ENCODE measurements around the gene PKD1L1.
"Not testable (repeated sequence)": the region's sequence is repeated elsewhere in the genome, so short reads cannot be mapped to it uniquely, and the experiment has no call there.

PKD1L1 gene

DNA sequence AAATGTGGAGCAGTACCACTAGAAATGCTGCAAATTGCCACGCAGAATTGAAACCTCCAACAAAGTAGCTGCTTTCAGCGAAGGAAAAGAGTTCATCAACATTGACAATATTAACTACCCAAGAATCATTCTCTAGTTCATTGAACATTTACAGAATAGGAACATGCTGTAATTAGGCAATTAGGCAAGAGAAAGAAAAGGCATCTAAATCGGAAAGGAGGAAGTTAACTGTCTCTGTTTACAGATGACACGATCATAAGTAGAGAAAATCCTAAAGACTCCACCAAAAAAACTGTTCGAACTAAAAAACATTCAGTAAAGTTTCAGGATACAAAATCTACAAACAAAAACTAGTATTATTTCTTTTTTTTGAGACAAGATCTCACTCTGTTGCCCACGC, 8.9 kb upstream of the PKD1L1 start:
- DNase-seq, result no peak

DNA sequence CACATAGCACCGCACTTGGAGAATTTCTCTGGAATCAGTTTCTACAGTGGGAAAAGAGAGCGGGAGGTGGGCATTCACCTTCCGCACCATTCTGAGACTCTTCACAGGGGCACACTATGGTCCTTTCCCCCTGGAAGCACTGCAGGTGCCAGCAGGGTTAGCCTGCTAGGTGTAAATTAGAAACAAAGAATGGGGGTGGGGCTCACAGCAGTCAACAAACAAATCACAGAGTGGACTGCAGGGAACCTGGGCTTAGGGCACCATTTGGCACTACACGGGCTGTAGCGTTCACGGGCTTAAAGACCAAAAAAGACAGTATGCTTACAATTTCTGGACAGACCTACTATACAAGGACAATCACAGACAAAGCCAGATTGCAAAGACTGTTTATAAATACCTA, 8.0 kb upstream of the PKD1L1 start:
- no peak for DNase-seq

DNA sequence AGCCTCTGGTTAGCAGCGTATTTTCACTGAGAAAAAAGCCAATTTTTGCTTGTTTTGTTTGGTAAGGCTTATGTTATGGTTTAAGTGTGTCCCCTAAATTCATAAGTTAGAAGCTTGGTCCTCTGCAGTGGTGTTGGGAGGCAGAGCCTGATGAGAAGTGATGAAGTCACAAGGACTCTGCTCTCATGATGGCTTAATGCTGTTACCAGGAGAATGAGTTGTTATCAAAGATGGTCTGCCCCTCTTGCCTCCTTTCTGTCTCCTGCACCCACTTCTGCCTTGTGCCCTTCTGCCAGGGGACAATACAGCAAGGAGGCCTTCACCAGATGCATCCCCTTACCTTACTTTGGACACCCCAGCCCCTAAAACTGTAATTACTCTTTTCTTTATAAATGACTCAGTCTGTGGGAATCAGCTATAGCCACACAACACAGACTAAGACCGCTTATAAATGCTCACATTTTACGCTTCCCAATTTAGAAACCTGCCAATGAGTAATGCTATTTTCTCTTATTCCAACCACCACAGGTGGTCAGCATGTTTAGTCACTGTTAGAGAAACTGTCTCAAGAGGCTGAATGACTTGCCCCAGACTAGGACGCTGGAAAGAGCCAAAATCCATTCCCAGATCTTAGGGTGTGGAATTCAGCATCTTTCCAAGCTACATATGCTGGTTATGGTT, 6.1 kb upstream of the PKD1L1 start:
- DNase-seq, result no peak

DNA sequence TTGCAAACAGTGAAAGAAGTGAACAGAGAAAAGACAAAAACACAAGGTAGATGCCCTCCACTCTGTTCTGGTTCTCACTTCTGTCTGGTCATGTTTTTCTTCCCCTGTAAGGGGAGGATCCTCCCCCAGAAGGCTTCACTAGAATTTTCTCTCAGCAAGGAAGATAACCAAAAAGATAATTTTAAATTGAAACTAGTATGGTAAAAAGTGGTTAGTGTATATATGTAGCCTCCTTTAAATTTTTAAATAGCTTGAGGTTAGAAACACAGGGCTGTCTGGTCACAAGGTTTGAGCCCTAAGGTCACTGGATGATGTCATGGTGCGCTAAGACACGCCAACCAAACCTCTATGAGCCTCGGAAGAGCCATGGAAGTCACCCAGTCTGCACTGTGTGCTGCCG, 5.6 kb upstream of the PKD1L1 start:
- DNase-seq, result no peak

DNA sequence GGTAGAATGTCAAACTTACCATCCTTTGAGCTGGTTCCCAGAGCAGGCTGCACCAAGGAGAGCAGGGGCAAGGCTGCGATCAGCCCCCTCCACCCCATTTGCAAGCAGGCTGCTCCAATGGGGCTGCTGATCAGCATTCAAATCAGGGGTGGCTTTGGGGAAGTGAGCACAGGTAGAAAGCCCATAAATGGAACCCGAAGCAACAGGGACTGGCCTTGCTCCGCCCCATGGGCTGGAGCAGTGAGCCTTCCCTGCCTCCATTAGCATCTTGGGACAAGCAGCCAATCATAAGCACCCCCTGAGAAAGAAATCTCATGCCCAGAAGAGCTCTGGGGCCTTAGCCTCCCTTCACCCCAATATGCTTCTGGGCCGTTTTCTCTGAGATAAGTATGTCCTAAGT, 4.0 kb upstream of the PKD1L1 start:
- no peak for DNase-seq

DNA sequence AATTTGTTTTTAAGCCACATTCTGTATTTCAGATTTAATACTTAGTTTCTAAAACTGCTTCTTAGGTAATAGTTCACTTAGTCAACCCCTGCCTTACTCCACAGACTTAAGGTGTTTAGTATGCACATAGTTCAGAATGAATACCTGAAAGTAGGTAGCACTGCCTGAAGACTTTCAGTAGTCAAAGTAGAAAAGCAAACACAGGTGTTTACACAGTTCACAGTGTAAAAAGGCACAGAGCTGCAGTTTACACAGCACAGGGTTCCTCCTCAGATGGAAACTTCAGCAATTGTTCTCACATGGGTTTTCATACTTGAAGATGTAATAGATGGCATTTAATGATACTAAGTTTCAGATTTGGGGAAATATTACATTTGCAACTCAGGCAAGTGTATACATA, 3.1 kb upstream of the PKD1L1 start:
- no peak for DNase-seq

DNA sequence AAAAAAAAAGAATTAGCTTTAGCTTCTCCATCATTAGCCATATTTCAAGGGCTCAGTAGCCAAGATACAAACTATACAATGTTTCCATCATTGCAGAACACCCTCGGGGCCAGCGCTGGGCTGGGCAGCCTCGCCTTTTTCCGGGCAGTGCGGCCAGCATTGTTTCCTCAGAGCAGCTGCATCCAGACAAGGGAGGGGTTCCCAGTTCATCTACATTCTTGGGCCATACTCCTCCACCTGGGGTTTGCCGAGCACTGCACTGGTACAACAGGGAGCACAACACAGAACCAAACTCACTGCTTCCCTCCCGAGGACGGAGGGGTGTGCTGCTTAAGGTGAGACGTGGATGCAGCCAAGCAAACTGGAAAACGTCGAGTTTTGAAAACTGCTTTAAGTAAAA, 2.4 kb upstream of the PKD1L1 start:
- no peak for DNase-seq

DNA sequence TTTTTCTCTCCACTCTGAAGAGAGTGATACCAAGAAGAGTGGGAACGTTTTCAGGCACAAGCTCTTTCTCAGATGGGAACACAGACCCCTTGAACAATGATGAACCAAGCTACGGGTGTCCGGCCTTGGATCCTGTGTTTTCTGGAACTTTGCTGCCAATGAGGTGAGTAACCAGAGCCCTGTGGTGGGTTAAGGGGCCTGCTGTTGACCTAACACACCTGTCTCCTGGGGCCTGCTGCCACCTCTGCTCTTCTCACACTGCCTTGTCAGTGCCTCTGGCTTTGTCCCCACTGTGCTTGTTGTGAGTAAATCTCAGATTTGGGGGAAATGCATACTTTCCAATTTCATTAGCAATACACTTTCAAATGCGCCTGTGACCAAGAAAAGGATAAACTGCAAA, 1.4 kb upstream of the PKD1L1 start:
- no peak for DNase-seq

DNA sequence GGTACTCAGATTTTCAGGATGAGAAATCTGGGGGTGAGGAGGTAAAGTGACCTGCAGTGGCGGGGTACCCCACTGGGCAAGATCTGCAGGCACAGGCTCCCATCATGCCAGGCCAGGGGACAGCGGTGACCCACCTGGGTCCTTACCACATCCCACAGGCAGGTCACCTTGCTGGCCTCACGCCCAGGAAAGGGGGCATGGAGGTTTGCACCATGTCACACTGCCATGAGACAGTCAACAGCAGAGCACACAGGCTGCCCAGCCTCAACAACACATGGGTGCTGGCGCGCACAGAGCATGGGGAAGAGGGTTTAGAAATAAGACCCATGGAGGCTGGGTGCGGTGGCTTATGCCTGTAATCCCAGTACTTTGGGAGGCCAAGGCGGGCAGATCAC, 914 bp downstream of the PKD1L1 start:
- no peak for DNase-seq

DNA sequence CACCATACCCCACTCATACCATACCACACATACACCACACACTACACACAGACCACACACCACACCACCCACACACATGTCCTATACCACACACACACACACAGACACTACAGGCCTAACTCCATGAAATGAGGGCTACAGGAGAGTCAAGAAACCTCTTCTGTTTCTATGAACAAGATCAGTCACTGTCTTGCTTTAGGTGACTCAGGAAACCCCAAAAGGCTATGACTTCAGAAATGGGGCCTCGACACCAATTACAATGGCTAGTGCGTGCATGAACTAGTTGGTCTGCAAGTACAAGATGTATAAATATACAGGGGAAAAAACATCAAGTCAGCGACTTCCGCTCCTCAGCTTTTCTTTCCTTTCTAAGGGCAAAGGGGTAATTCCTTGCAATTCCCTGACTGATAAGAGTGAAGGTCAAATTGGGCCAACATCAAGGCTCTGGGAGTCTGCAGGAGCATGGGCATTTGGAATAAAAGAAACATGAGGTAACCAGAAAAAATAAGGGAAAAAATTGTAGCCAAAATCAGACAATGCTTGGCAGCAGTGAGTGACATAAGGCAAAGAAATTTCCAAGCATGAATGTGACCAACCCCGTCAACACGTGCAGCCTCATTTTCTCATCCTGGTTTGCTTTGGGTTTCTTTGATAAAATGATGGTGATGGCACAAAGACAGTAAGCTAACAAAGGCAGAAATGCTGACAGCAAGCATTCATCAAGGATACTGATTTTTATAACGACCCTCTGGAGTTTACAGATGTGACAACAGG, 1.5 kb downstream of the PKD1L1 start:
- DNase-seq, result no peak

DNA sequence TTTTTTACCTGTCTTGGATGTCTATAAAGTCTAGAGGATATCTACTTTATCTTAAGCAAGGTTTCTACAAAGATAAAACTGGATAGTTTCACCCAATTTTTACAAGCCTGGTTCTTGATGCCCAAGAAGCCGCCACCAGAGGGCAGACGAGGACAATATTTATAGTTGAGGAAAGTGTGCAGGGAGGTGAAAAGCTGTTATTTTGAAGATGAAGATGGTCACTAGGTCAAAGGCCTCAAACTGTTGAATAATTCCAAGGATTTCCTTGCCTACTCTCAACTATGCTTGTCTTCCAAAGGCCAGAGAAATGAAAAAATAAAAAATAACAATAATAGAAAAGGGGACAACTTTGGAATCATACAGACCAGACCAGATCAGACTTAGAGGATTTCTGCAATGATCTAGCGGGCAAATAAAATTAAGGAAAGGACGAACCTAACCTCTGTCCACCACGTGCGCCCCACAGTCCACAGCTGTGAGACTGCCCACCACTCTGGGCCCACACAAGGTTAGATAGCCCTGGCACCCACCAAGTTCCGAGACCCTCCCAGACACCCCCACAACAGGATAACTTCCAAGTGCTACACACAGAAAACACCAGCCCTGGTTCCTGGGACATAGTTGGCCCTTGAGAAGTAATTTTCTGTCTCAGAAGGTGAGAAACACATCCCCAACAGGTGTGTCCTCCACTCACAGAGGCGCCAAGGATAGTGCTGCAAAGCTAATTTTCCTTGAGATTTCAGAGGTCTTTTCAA, 2.8 kb downstream of the PKD1L1 start:
- DNase-seq, result peak; percentile 70

DNA sequence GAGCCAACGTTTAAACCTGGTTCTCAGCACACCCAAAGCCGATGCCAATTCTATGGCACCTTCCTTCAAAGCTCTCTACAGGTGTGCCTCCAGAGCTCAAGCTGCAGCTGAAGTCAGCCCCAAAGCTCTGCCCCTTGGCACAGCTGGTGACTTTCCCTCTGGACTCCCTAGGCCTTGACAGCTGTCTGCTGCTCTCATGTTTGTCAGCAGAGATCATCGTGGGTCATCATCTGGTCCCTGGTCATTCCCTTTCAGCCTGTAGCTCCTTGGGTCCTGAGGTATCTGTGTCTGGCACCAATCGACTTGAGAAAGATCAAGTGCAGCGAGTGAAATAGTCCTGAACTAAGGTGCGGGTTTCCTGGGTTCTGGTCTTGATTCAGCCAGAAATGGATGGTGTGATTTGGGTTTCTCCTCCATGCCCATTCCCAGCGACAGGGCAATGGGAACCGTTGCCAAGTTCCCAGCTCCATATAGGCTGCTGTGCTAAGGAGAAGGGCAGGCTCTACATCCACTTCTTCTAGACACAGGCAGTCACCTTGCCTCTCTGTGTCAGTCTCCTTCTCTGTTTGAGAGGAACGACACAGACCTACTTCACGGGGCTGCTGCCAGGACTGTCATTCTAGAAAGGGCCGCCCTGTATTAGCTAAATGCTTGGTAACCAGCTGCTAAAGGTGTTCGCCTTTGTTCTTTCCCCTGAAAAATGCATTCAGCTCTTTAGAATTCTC, 3.6 kb downstream of the PKD1L1 start:
- no peak for DNase-seq

DNA sequence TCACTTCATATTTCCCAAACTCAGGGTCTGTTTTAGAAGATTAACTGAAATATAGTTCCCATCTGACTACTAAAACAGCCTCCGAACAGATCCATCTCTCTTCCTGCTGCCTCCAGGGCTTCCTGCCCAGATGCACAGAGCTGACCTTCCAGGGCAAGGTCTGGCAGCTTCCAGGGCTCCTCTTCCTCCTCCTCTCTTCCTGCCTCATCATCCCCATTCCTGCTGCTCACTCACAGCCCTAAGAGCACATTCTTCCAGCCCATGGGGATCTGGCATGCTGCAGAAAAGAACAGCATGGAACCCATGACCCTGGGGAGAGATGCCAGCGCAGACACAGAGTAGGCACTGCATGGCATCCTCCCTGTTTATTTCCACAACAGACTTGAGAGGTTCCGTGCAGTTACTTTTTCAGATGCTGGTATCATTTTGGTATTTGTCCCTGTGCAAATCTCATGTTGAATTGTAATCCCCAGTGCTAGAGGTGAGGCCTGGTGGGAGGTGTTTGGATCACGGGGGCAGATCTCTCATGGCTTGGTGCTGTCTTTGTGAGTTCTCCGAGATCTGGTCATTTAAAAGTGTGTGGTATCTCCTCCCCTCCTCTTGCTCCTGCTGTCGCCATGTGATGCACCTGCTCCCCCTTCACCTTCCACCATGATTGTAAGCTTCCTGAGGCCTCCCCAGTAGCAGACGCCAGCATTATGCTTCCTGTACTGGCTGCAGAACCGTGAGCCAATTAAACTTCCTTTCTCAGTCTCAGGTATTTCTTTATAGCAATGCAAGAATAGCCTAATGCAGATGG, 4.4 kb downstream of the PKD1L1 start:
- DNase-seq, result no peak

DNA sequence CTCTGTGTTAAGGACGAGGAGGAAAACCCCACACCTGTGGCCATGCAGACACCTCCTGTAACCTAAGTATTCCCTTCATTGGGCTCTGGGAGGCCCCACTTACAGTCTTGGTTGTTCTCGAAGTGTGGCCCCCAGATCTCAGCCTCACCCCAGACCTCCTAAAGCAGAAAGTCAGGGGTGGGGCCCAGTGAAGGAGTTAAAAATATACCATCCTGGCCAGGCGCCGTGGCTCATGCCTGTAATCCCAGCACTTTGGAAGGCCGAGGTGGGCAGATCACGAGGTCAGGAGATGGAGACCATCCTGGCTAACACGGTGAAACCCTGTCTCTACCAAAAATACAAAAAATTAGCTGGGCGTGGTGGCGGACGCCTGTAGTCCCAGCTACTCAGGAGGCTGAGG, 5.6 kb downstream of the PKD1L1 start:
- not testable (repeated sequence) for DNase-seq

DNA sequence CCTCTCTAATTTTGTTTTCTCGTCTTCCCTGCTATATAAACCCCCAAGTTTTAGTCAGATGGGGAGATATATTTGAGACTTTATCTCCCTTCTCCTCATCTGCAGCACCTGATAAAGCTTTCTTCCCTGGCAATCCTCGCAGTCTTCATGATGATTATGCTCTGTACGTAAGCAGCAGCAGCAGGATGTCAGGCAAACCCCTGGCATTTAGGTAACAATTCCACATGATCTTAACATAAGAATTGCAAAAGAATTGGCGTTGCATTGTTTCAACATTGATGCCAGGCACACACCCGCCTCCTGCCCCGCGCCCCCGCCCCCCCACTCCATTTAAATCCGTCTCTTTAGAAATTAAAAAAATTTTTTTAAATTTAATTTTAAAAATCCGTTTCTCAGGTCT, 6.1 kb downstream of the PKD1L1 start:
- no peak for DNase-seq

DNA sequence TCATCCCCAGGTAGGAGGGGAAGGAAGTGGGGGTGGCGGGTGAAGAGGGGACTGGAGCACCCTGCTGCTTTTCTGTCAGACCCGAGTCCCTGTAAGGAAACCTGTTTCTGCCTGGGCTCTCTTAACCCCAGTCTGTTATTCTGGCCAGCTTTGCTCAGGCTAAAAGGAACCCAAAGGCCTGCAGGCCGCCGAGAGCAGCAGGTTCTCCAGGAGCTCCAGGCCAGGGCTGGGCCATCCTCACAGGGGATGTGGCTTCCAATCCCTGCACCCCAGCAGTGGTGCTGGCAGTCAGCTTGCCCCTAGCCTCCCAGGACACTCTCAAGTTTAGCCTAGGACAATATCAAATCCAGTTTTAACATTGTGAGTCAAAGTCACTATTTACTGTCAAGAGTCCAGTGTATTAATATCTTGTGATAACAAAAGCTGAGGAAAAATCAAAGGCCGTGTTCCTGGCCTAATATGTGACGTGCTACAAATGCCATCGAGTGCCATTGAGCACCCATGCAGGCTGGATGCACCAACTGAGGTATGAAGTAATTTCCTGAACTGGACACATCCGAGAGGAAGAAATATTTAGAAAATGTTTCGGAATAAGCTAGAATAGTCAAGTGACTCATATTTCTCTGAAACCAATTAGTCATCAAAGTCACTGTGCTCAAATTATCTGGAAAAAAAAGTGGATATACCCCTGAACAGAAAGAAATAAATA, 7.0 kb downstream of the PKD1L1 start:
- no peak for DNase-seq

DNA sequence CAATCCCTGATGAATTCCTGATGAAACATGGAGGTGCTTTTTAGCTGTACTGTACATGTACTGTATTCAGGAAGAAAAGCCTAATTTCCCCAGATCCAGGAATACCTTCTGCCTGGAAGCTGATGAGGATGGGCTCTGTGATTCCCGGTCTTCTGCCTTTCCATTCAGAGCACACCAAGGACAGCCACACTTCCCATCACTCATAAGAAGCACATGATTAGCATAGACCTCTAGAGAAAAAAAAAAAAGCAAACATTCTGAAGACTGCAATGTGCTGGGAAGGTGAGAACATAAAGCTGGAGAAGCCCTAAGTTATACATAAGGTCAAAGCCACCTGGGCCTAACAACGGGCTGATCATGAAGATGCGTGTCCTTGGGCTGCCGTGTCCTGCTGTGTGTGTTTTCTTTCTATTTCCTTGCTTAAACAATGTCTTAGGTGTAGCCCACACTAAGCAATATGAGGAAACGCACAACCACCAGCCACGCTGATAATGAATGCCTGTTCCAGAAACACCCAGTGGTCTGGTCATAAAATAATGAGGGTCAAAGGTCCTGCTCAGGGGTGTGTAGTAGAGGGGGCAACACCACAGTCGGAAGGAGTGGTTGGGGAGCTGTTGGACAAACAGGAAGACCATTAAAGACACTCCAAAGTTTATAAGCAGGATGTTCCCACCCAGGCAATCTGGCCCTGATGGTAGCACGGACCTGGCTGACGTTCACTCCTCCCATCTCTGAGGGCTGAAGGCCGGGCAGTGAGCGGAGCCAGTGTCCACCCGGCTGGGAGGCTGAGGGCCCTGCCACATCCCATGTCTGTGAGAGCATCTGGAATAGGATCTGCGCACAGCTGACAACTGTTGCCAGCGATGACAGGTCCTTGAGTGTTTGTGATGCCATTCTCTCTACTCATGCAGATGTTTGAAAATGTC, 7.9 kb downstream of the PKD1L1 start:
- no peak for DNase-seq

DNA sequence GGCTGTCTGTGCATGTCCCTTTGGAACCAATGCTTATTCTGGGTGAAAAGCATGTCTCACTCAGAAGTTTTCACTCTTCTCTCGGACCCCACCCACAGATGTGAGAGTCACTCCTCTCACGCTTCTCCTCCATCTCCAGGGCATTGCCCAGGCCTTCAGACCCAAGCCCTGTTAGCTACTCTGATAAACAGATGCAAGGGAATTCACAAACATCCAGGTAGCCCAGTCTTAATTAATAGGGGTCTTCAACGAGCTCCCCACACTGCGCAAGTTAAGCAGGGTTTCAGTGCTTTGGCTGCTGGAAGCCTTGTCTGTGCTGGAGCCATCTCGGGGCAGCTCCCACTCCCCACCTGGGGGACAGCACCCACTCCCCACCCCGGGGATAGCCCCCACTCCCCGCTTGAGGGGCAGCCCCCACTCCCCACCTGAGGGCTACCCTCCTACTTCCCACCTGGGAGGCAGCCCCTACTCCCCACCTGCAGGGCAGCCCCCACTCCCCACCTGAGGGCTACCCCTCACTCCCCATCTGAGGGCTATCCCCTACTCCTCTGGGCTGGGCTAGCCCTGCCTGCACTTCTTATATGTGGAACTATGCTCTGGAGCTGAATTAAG, 8.7 kb downstream of the PKD1L1 start:
- DNase-seq, result no peak

DNA sequence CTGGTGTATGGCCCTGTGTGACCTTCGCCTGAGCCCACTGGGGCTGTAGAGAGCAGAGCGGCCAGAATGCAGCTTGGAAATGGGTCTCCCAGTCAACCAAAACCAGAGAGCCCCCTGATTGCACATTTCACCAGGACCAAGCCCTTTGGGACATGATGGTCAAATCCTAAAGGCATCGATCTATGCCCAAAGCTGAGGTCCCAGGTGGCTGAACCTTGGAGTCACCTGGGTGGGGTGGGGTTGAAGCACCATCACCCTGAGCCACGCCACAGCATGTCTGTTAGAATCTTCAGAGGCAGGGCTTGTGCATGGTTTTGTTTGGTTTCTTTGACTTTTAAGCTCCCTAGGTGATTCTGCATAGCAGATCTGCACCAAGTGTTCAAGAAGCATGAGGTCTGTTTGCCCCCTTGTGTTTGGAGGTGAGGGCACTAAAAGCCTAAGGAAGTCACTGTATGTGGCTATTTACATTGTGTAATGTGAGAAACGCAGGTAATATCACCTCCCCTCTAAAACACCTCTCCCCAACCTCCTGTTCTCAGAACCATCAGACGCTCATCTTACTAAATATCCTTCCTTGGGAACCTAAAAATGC, 9.6 kb downstream of the PKD1L1 start:
- DNase-seq, result no peak
